ENCODE data around the gene AGBL4. TPM values are rescaled to one million over a fixed set of nuclear protein-coding genes. Genes with fewer than 3 reads are reported as not detected.

Gene AGBL4
- total and polyA plus RNA-seq, 9 of the 15 experiments (the other 6 are each of a cell fraction or from before 2014, with no cell fraction given): 0.11 TPM; not detected in 7

GRCh38 chr1:48588061-48588460 lies 1435.7 kb downstream of the AGBL4 start:
- intact Hi-C loops (cut with micrococcal nuclease) (no loop called here), in situ Hi-C loops (cut with MboI) (no loop called here)
- ChIA-PET POLR2A (no interaction called here), CTCF (ENCODE audit: low intra/inter-chr PET ratio) (no interaction called here)
- no peaks in the 10 kb centered on the region for H3K27me3 ChIP-seq (ENCODE audit: control insufficient read depth in 2 of 2, insufficient read depth in 2 of 2, low read length in 2 of 2)
- no peak overlapping the region for H2AFZ ChIP-seq (ENCODE audit: low read depth, low read length)
- ATAC-seq (no peak), FAIRE-seq (no peak), DNase-seq (ENCODE audit: extremely low read depth in 1 of 4, low spot score in 3 of 4) (no peak)
- TF ChIP-seq GABPB1 (CRISPR knock-in tag; IDR thresholded peaks at IDR 0.05) (no peak), ZNF695 (CRISPR knock-in tag; IDR thresholded peaks at IDR 0.05) (no peak), THAP7 (CRISPR knock-in tag; IDR thresholded peaks at IDR 0.05) (no peak), DMBX1 (CRISPR knock-in tag; IDR thresholded peaks at IDR 0.05; ENCODE audit: borderline replicate concordance) (no peak), GTF3C2 (IDR thresholded peaks at IDR 0.05; ENCODE audit: borderline replicate concordance, extremely low read depth, insufficient read length) (no peak), TCF15 (CRISPR knock-in tag; IDR thresholded peaks at IDR 0.05) (no peak), GATAD2A (IDR thresholded peaks at IDR 0.05) (no peak), ZNF764 (CRISPR knock-in tag; IDR thresholded peaks at IDR 0.05; ENCODE audit: low read depth) (no peak)
- H3K36me3 ChIP-seq (ENCODE audit: control insufficient read depth, insufficient read depth, low read length): no peaks in the 10 kb centered on the region
- no peaks in the 10 kb centered on the region for H3K9me3 ChIP-seq (replicated peaks; ENCODE audit: control insufficient read depth, insufficient read depth, low read depth, low read length)
- H4K20me1 ChIP-seq (replicated peaks; ENCODE audit: control insufficient read depth, insufficient read depth, low read length): no peaks in the 10 kb centered on the region
- no peaks in the 10 kb centered on the region for H3K79me2 ChIP-seq (ENCODE audit: control insufficient read depth, insufficient read depth, low read length)
- H3K27ac ChIP-seq (ENCODE audit: extremely low read depth, low read depth, low read length): no peak overlapping the region
- no peak overlapping the region for H3K4me2 ChIP-seq (ENCODE audit: insufficient read depth, low read length)
- no peaks in the 10 kb centered on the region for H3K9me1 ChIP-seq (ENCODE audit: control insufficient read depth, insufficient read depth, low read length)
- H3K9ac ChIP-seq (ENCODE audit: insufficient read depth in 1 of 2, low read depth in 2 of 2, low read length in 2 of 2): no peak overlapping the region
- no peaks in the 10 kb centered on the region for H3K4me1 ChIP-seq (replicated peaks in 1 of 2; ENCODE audit: control insufficient read depth in 2 of 2, insufficient read depth in 2 of 2, low read length in 2 of 2)
- H3K4me3 ChIP-seq: no peak overlapping the region
- BruUV-seq (replicated peaks): no TSS peak
